ENCODE measurements around the gene ZNF302. TPM values are rescaled to one million over a fixed set of nuclear protein-coding genes. Genes with fewer than 3 reads are reported as not detected.

ZNF302 gene
- total and polyA plus RNA-seq, 2 experiments from 2014 or later, result 16.6 to 27.4 TPM

DNA sequence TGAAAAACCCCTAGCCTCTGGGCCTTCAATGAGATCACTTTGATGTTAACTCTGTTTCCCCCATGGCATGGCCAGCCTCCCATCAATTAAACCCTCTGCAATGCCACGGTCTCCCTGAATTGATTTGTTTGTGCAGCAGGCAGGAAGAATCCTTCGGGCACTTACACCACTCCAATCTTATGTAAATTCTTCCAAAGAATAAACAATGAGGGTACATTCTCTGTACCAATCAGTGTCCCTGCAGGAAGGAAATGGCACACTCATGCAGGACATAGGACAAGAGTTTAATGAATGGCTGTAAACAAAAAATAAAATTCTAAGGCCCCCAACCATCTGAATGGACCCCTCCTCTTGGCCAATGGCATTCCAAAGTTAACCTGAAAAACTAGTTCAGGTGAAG, 22.7 kb upstream of the ZNF302 start:
- no peak for ATAC-seq
- Mint-ChIP-seq H3K36me3 (ENCODE audit: low read depth) (peaks cover 4% of the 10 kb centered on the region; the same call in 2 of the 3 replicates), H3K4me1 (no peaks in the 10 kb centered on the region), H3K4me3 (no peak overlapping the region), H3K9me3 (peaks cover 44% of the 10 kb centered on the region), H3K27ac (no peak overlapping the region), H3K27me3 (ENCODE audit: insufficient read depth, low read depth, poor library complexity) (no peaks in the 10 kb centered on the region)
- no peak for DNase-seq (ENCODE audit: low spot score)
- Histone ChIP-seq H2AFZ (no peak overlapping the region), H3K27ac (ENCODE audit: low read depth) (no peak overlapping the region), H3K4me1 (ENCODE audit: insufficient read depth) (no peaks in the 10 kb centered on the region), H4K20me1 (replicated peaks; ENCODE audit: insufficient read depth) (no peaks in the 10 kb centered on the region), H3K27me3 (ENCODE audit: insufficient read depth) (no peaks in the 10 kb centered on the region), H3K4me2 (no peak overlapping the region), H3K79me2 (replicated peaks; ENCODE audit: insufficient read depth) (no peaks in the 10 kb centered on the region), H3K9me2 (ENCODE audit: insufficient read depth) (no peaks in the 10 kb centered on the region), H3K36me3 (ENCODE audit: insufficient read depth) (no peaks in the 10 kb centered on the region), H3F3A (replicated peaks; ENCODE audit: low read depth) (no peaks in the 10 kb centered on the region), H3K4me3 (no peak overlapping the region)
- no peak for TF ChIP-seq STAT1 (IDR thresholded peaks at IDR 0.05; ENCODE audit: unreplicated experiment)
- TF ChIP-seq ZNF331 (CRISPR knock-in tag; IDR thresholded peaks at IDR 0.05; ENCODE audit: low read depth), result no peak
- TF ChIP-seq JUNB (IDR thresholded peaks at IDR 0.05; ENCODE audit: unreplicated experiment), result no peak
- no peak for TF ChIP-seq CTCF (conservative IDR thresholded peaks at IDR 0.05; ENCODE audit: low read depth in 2 of 2)
- TF ChIP-seq ZNF114 (CRISPR knock-in tag; IDR thresholded peaks at IDR 0.05), result no peak
- TF ChIP-seq POLR2AphosphoS5 (IDR thresholded peaks at IDR 0.05; ENCODE audit: low read depth), result no peak
- no peak for TF ChIP-seq EZH2phosphoT487 (IDR thresholded peaks at IDR 0.05; ENCODE audit: unreplicated experiment)
- TF ChIP-seq EZH2 (IDR thresholded peaks at IDR 0.05; ENCODE audit: low read depth, unreplicated experiment), result no peak
- no peak for TF ChIP-seq ZNF462 (CRISPR knock-in tag; IDR thresholded peaks at IDR 0.05)
- no peak for TF ChIP-seq NANOG (IDR thresholded peaks at IDR 0.05; ENCODE audit: borderline replicate concordance)
- TF ChIP-seq, protein P1, sequence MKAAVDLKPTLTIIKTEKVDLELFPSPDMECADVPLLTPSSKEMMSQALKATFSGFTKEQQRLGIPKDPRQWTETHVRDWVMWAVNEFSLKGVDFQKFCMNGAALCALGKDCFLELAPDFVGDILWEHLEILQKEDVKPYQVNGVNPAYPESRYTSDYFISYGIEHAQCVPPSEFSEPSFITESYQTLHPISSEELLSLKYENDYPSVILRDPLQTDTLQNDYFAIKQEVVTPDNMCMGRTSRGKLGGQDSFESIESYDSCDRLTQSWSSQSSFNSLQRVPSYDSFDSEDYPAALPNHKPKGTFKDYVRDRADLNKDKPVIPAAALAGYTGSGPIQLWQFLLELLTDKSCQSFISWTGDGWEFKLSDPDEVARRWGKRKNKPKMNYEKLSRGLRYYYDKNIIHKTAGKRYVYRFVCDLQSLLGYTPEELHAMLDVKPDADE (IDR thresholded peaks at IDR 0.05), result no peak
- no peak for TF ChIP-seq CREB1 (CRISPR knock-in tag; IDR thresholded peaks at IDR 0.05; ENCODE audit: low read depth)
- TF ChIP-seq, protein P2, sequence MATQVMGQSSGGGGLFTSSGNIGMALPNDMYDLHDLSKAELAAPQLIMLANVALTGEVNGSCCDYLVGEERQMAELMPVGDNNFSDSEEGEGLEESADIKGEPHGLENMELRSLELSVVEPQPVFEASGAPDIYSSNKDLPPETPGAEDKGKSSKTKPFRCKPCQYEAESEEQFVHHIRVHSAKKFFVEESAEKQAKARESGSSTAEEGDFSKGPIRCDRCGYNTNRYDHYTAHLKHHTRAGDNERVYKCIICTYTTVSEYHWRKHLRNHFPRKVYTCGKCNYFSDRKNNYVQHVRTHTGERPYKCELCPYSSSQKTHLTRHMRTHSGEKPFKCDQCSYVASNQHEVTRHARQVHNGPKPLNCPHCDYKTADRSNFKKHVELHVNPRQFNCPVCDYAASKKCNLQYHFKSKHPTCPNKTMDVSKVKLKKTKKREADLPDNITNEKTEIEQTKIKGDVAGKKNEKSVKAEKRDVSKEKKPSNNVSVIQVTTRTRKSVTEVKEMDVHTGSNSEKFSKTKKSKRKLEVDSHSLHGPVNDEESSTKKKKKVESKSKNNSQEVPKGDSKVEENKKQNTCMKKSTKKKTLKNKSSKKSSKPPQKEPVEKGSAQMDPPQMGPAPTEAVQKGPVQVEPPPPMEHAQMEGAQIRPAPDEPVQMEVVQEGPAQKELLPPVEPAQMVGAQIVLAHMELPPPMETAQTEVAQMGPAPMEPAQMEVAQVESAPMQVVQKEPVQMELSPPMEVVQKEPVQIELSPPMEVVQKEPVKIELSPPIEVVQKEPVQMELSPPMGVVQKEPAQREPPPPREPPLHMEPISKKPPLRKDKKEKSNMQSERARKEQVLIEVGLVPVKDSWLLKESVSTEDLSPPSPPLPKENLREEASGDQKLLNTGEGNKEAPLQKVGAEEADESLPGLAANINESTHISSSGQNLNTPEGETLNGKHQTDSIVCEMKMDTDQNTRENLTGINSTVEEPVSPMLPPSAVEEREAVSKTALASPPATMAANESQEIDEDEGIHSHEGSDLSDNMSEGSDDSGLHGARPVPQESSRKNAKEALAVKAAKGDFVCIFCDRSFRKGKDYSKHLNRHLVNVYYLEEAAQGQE (IDR thresholded peaks at IDR 0.05; ENCODE audit: unreplicated experiment), result no peak
